HG03025 (cell line): ENCODE data around the gene HYAL2.
"Not testable (repeated sequence)": the region's sequence is repeated elsewhere in the genome, so short reads cannot be mapped to it uniquely, and the experiment has no call there.

Experiments
- ATAC-seq: cut with Tn5 transposase; IDR thresholded peaks from one replicate; pipeline ENCODE4 v1.9.1; 2021; ENCODE audit warnings: mild to moderate bottlenecking, moderate library complexity; ENCODE audit not compliant: unreplicated experiment, low FRiP score

Gene HYAL2

GRCh38 chr3:50273689-50274065 lies 48.9 kb downstream of the HYAL2 start:
- no peak for ATAC-seq

DNA sequence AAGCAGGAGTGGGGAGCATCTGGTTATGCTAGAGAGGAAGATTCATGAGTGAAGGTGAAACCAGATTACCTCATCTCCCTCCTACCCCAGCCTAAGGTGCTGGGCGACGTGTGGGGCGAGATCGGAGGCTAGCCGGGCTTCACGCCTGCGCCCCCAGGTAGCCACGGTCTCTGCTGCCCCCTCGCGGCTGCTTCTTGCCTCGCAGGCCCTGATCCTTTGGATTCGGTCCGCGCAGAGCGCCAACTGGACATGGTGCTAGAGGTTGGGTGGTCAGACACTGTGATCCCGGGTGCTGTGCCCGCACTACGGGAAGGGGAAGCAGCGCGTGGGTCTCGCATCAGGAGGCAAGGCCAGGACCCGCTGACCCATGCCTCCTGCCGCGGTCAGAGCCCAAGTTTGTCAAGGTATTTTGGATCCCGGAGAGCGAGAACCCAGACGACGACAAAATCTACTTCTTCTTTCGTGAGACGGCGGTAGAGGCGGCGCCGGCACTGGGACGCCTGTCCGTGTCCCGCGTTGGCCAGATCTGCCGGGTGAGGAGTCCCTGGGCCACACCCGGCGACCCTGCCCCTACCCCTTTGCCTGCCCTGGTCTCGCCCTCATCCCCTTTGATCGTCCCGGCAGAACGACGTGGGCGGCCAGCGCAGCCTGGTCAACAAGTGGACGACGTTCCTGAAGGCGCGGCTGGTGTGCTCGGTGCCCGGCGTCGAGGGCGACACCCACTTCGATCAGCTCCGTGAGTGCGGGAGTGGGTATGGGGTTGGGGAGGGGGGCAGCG lies 49.4 kb downstream of the HYAL2 start:
- no peak for ATAC-seq

- ATAC-seq = not testable (repeated sequence)
Measured at GRCh38 chr3:50272538-50272910, 50.0 kb downstream of the HYAL2 start.

- no peak for ATAC-seq
Measured at GRCh38 chr3:50271314-50271936, 51.1 kb downstream of the HYAL2 start.

GRCh38 chr3:50270422-50271224 lies 51.9 kb downstream of the HYAL2 start:
- ATAC-seq = no peak

DNA sequence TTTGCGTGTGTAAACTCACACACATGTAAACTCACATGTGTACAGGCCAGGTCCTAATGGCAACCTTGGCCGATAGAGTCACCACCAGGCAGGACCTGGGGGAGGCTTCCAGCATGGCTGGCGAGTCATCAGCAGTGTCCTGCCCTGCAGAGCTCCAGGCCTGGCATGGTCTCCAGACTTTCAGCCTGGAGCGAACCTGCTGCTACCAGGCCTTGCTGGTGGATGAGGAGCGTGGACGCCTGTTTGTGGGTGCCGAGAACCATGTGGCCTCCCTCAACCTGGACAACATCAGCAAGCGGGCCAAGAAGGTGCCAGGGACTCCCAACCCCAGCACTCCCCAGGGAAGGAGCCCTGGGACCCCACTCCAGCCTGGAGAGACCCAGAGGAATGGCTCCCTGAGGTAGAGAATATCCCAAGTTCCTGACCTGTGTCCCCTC lies 52.5 kb downstream of the HYAL2 start:
- ATAC-seq = no peak

- ATAC-seq = no peak
Measured at GRCh38 chr3:50269460-50269859, 53.1 kb downstream of the HYAL2 start.

GRCh38 chr3:50268703-50269451 lies 53.7 kb downstream of the HYAL2 start, which contains the start of gene SEMA3B:
TSS of gene SEMA3B (plus strand) at chr3:50269147. CDS start at chr3:50269241, 94 bp downstream.
- ATAC-seq = no peak

GRCh38 chr3:50268276-50268675 lies 54.3 kb downstream of the HYAL2 start:
- no peak for ATAC-seq
